K562 (cell line): Measurements from ENCODE around the gene RNF227. TPM values are rescaled to one million over a fixed set of nuclear protein-coding genes. Genes with fewer than 3 reads are reported as not detected.

Experiments
- ATAC-seq: fragments of 200-7000 bp; cut with Tn5 transposase; 3 replicates; pipeline ENCODE4 v1.9.1; 2020; ENCODE audit warnings: moderate library complexity
- BruUV-seq: library from RNA; stranded (reverse); fragments of 400-500 nt; replicated peaks from 2 replicates; lab custom pipeline; 2021; lab: Mats Ljungman, UMichigan
- CTCF ChIA-PET: fragments of 300-600 bp; formaldehyde crosslinking; extraction: SDS; loops from one replicate; lab custom pipeline; 2021; ENCODE audit warnings: low intra/inter-chr PET ratio; lab: Yijun Ruan, JAX
- POLR2A ChIA-PET: fragments of 300-600, 350-650 bp; sonication (Branson Sonifier 250); formaldehyde crosslinking; extraction: SDS; loops from one replicate; lab custom pipeline; 2021; ENCODE audit warnings: antibody characterized with exemption, inconsistent platforms; lab: Yijun Ruan, JAX
- DNase-seq, 4 experiments: peaks; one replicate each; pipeline versions ENCODE4 v3.0.0 to v3.0.0-alpha.2; 2011 to 2018; ENCODE audit warnings: low spot score in 3 of 4, mixed read lengths in 3 of 4; ENCODE audit errors: extremely low read depth in 1 of 4
- FAIRE-seq: peaks from 2 replicates; lab custom pipeline; 2011; peaks lifted over from hg19 to GRCh38; lab: Jason Lieb, UNC
- H2AFZ ChIP-seq: 2 replicates; pipeline ENCODE4 v1.6.0; 2011; ENCODE audit warnings: low read depth, low read length, control low read depth, inconsistent platforms
- H3K27ac ChIP-seq: fragments of 200-600 bp; 3 replicates; pipeline ENCODE4 v1.8.0; 2011; ENCODE audit warnings: low read depth, mild to moderate bottlenecking, control low read depth, inconsistent platforms, low read length, moderate library complexity, mixed read lengths; ENCODE audit errors: extremely low read depth
- H3K27me3 ChIP-seq, 2 experiments: fragments of 300-600 bp in 1 of 2; 2 replicates in 1 of 2; 3 replicates in 1 of 2; pipeline versions ENCODE4 v1.6.0 to v1.8.0; 2011; ENCODE audit warnings: inconsistent platforms in 2 of 2, low read length in 2 of 2, mild to moderate bottlenecking in 1 of 2, mixed read lengths in 1 of 2, moderate library complexity in 1 of 2; ENCODE audit not compliant: control insufficient read depth in 2 of 2, insufficient read depth in 2 of 2
- H3K36me3 ChIP-seq: fragments of 300-600 bp; 3 replicates; pipeline ENCODE4 v1.8.0; 2011; ENCODE audit warnings: mild to moderate bottlenecking, low read length, inconsistent platforms; ENCODE audit not compliant: control insufficient read depth, insufficient read depth
- H3K4me1 ChIP-seq, 2 experiments: fragments of 200-600 bp in 1 of 2; replicated peaks in 1 of 2; 2 replicates in 1 of 2; 3 replicates in 1 of 2; pipeline versions ENCODE4 v1.5.1 to v1.8.0; 2011; ENCODE audit warnings: inconsistent platforms in 2 of 2, low read length in 2 of 2, mild to moderate bottlenecking in 1 of 2, mixed read lengths in 1 of 2, moderate library complexity in 1 of 2; ENCODE audit not compliant: control insufficient read depth in 2 of 2, insufficient read depth in 2 of 2
- H3K4me2 ChIP-seq: 2 replicates; pipeline ENCODE4 v1.6.1; 2011; ENCODE audit warnings: low read length, control low read depth, inconsistent platforms, mixed read lengths; ENCODE audit not compliant: insufficient read depth
- H3K4me3 ChIP-seq: fragments of 200-600 bp; sonication (generic), shearing (Covaris generic); 2 replicates; pipeline ENCODE4 v1.5.1; 2016; ENCODE audit warnings: control low read depth, inconsistent platforms
- H3K79me2 ChIP-seq: fragments of 200-600 bp; 3 replicates; pipeline ENCODE4 v1.8.0; 2011; ENCODE audit warnings: low read length, inconsistent platforms; ENCODE audit not compliant: control insufficient read depth, insufficient read depth
- H3K9ac ChIP-seq, 2 experiments: 2 replicates each; pipeline versions ENCODE4 v1.6.0 to v1.6.1; 2011; ENCODE audit warnings: low read depth in 2 of 2, low read length in 2 of 2, control low read depth in 1 of 2, inconsistent platforms in 1 of 2, mild to moderate bottlenecking in 1 of 2, mixed read lengths in 1 of 2; ENCODE audit not compliant: insufficient read depth in 1 of 2
- H3K9me1 ChIP-seq: one replicate; pipeline ENCODE4 v1.6.0; 2011; ENCODE audit warnings: inconsistent platforms, mild to moderate bottlenecking, low read length, moderate library complexity; ENCODE audit not compliant: control insufficient read depth, insufficient read depth
- H3K9me3 ChIP-seq: replicated peaks from 2 replicates; pipeline ENCODE4 v1.5.1; 2011; ENCODE audit warnings: low read depth, low read length, inconsistent platforms; ENCODE audit not compliant: control insufficient read depth, insufficient read depth
- H4K20me1 ChIP-seq: replicated peaks from 2 replicates; pipeline ENCODE4 v1.6.1; 2011; ENCODE audit warnings: low read length, inconsistent platforms, mixed read lengths; ENCODE audit not compliant: control insufficient read depth, insufficient read depth
- ATF3 ChIP-seq, 2 experiments: fragments of 450-650 bp in 1 of 2; sonication (generic) in 1 of 2; formaldehyde crosslinking in 1 of 2; IDR thresholded peaks in 1 of 2; conservative IDR thresholded peaks in 1 of 2; 2 replicates each; pipeline versions ENCODE4 v1.6.1 to v1.8.1; 2016 to 2023; ENCODE audit warnings: mild to moderate bottlenecking in 2 of 2, moderate library complexity in 2 of 2, inconsistent platforms in 1 of 2, missing genetic modification reagents in 1 of 2
- CBX1 ChIP-seq: sonication (generic); IDR thresholded peaks from 2 replicates; pipeline ENCODE4 v1.6.1; 2016; ENCODE audit warnings: antibody characterized with exemption, low read depth, mild to moderate bottlenecking
- EP300 ChIP-seq: IDR thresholded peaks from 2 replicates; pipeline ENCODE4 v1.6.1; 2012; ENCODE audit warnings: low read length, improper control_type of control experiment
- KAT2B ChIP-seq: IDR thresholded peaks from one replicate; pipeline ENCODE4 v1.6.1; 2012; ENCODE audit warnings: low read depth, mild to moderate bottlenecking, control low read depth, inconsistent platforms, low read length, moderate library complexity
- MAZ ChIP-seq, 2 experiments: fragments of 450-650 bp in 1 of 2; sonication (generic) in 1 of 2; formaldehyde crosslinking; IDR thresholded peaks in 1 of 2; conservative IDR thresholded peaks in 1 of 2; 2 replicates each; pipeline versions ENCODE4 v1.4.0 to v1.5.0; 2020; ENCODE audit warnings: mild to moderate bottlenecking in 1 of 2, missing genetic modification reagents in 1 of 2
- MCM7 ChIP-seq, 2 experiments: fragments of 450-650 bp; IDR thresholded peaks; 2 replicates each; pipeline ENCODE4 v1.6.1; 2016 to 2018
- MTA3 ChIP-seq: fragments of 450-650 bp; formaldehyde crosslinking; IDR thresholded peaks from 2 replicates; pipeline ENCODE4 v1.6.1; 2017; ENCODE audit warnings: mild to moderate bottlenecking, borderline replicate concordance
- SMARCA4 ChIP-seq: fragments of 450-650 bp; IDR thresholded peaks from 2 replicates; pipeline ENCODE4 v1.6.1; 2016
- YY1 ChIP-seq, 3 experiments: IDR thresholded peaks; 2 replicates each; pipeline ENCODE4 v1.6.1; 2011; ENCODE audit warnings: low read length in 2 of 3, mild to moderate bottlenecking in 2 of 3, moderate library complexity in 2 of 3, borderline replicate concordance in 1 of 3, control low read depth in 1 of 3, low read depth in 1 of 3; ENCODE audit not compliant: insufficient read depth in 3 of 3, insufficient replicate concordance in 2 of 3, control insufficient read depth in 1 of 3, insufficient read length in 1 of 3; ENCODE audit errors: extremely low read depth in 1 of 3
- ZNF263 ChIP-seq: sonication (generic); formaldehyde crosslinking; IDR thresholded peaks from 2 replicates; pipeline ENCODE4 v1.8.0; 2022; ENCODE audit warnings: mild to moderate bottlenecking, missing genetic modification reagents, borderline replicate concordance
- ZNF785 ChIP-seq: fragments of 250-450 bp; sonication (Bioruptor Pico); IDR thresholded peaks from 2 replicates; pipeline ENCODE4 v1.4.0; 2020; ENCODE audit warnings: mild to moderate bottlenecking
- WGBS: fragments of 100-300 bp; shearing (Covaris generic); methylation state at CpG from one replicate; pipeline ENCODE4 v1.1.6; 2016; ENCODE audit warnings: low coverage, mixed read lengths; ENCODE audit not compliant: insufficient coverage; ENCODE audit errors: missing lambda C conversion rate; 5-methylcytosine and 5-hydroxymethylcytosine counted together
- in situ Hi-C: fragments of 300-500 bp; cut with MboI; formaldehyde crosslinking; loops from 4 replicates; pipeline ENCODE4 v1.15.0; 2018; ENCODE audit warnings: inconsistent platforms, mixed read lengths
- intact Hi-C: fragments of 100-400 bp; cut with micrococcal nuclease; formaldehyde crosslinking; loops from 2 replicates; pipeline ENCODE4 v1.14.2; 2022
- polyA plus RNA-seq, 8 experiments: library from polyadenylated mRNA; depleted of rRNA in 4 of 8; stranded (reverse) in 5 of 8; unstranded in 3 of 8; fragments of >200 nt; fragmentation: Nextera tagmentation in 2 of 8; fragmentation: Illumina TruSeq in 1 of 8; extraction: Ambion mirVana in 2 of 8; extraction: Trizol in 1 of 8; gene quantifications; 2 replicates each; pipeline versions ENCODE4 v1.2.1 to v1.2.3, GENCODE V29; 2011 to 2014; ENCODE audit warnings: inconsistent platforms in 1 of 8, missing spikeins in 1 of 8
- total RNA-seq, 7 experiments: library from RNA; depleted of rRNA in 6 of 7; stranded (reverse); fragments of >200 nt in 6 of 7; fragmentation: Illumina TruSeq in 2 of 7; extraction: Trizol in 2 of 7; gene quantifications; 2 replicates each; pipeline versions ENCODE4 v1.2.1 to v1.2.3, GENCODE V29; 2011 to 2021; ENCODE audit warnings: low replicate concordance in 1 of 7
- TF ChIP-seq, protein P1 (sequence below): sonication (generic); formaldehyde crosslinking; IDR thresholded peaks from 2 replicates; pipeline ENCODE4 v1.9.0; 2022; ENCODE audit warnings: mild to moderate bottlenecking, missing genetic modification reagents
- TF ChIP-seq, protein P2 (sequence below), 2 experiments: fragments of 200-800 bp in 1 of 2; sonication (Bioruptor generic) in 1 of 2; sonication (generic) in 1 of 2; formaldehyde crosslinking in 1 of 2; IDR thresholded peaks in 1 of 2; conservative IDR thresholded peaks in 1 of 2; 2 replicates each; pipeline versions ENCODE4 v1.5.0 to v1.6.1; 2016 to 2020; ENCODE audit warnings: missing compliant biosample characterization in 1 of 2, missing genetic modification characterization in 1 of 2, missing genetic modification reagents in 1 of 2
- TF ChIP-seq, protein P3 (sequence below): fragments of 200-800 bp; sonication (Bioruptor generic); IDR thresholded peaks from 2 replicates; pipeline ENCODE4 v1.6.1; 2017; ENCODE audit warnings: missing genetic modification characterization, missing compliant biosample characterization

The RNF227 gene
- total and polyA plus RNA-seq, 9 of the 15 experiments (the other 6 are each of a cell fraction or from before 2014, with no cell fraction given): 1.1 to 6.7 (median 2.3) TPM

DNA sequence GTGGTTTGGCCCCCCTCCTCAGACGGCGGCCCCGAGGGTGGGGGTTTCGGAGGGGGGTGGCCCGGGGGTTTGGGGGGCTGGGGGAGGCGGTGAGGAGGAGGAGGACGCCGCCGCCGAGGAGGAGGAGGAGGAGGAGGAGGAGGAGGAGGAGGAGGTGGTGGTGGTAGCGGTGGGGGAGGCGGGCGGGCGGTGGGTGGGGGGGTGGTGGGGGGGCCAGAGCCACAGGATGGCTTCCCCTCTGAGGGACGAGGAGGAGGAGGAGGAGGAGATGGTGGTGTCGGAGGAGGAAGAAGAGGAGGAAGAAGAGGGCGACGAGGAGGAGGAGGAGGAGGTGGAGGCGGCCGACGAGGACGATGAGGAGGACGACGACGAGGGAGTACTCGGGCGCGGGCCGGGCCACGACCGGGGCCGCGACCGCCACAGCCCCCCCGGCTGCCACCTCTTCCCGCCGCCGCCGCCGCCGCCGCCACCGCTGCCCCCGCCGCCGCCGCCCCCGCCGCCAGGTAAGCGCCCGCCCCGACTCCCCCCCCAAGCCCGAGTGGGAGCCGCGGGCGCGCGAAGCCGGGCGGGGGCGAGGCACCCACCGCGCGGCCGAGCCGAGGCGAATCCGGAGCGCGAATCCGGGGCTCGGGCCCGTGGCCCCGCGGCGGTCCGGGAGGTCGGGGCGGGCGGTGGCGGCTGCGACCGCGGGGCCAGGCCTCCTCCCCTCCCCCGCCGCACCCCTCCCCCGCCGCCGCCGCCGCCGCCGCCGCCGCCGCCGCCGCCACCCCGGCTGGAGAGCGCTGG lies 31.3 kb downstream of the RNF227 start:
- H3K36me3 ChIP-seq: peaks cover 25% of the 10 kb centered on the region; the same call in 1 of the 3 replicates
- H3K4me1 ChIP-seq: peaks cover 38 to 46% of the 10 kb centered on the region in 2 experiments
- H3K79me2 ChIP-seq: peaks cover 59% of the 10 kb centered on the region
- H2AFZ ChIP-seq: no peak overlapping the region
- H4K20me1 ChIP-seq: no peaks in the 10 kb centered on the region; the same call in 1 of the 2 replicates
- CTCF ChIA-PET: no interaction called here
- in situ Hi-C loops: no loop called here
- H3K9ac ChIP-seq: peak overlapping the region in 1 of 2 experiments; percentile 97; a peak in 2 of 4 replicates
- ATAC-seq (no peak), DNase-seq (peak; percentile 25 to 64 (median 50)), FAIRE-seq (no peak)
- BruUV-seq: no TSS peak
- intact Hi-C loops: no loop called here
- no peaks in the 10 kb centered on the region for H3K27me3 ChIP-seq
- POLR2A ChIA-PET: no interaction called here
- peak overlapping the region; percentile 97 for H3K27ac ChIP-seq
- no peaks in the 10 kb centered on the region for H3K9me3 ChIP-seq
- peaks cover 3% of the 10 kb centered on the region for H3K9me1 ChIP-seq
- peak overlapping the region; percentile 66 for H3K4me3 ChIP-seq
- WGBS: no CpG with 5 or more reads among the region's 100 CpGs
- peak overlapping the region; percentile 65; the same call in 1 of the 2 replicates for H3K4me2 ChIP-seq
- no peak for TF ChIP-seq ATF3 (IDR thresholded peaks at IDR 0.05)
- no peak for TF ChIP-seq ATF3 (CRISPR knock-in tag; conservative IDR thresholded peaks at IDR 0.05)
- no peak for TF ChIP-seq MAZ (CRISPR knock-in tag; conservative IDR thresholded peaks at IDR 0.05 in 1 of 2, IDR thresholded peaks at IDR 0.05 in 1 of 2)
- no peak for TF ChIP-seq SMARCA4
- peak; percentile 88 for TF ChIP-seq ZNF263 (CRISPR knock-in tag)
- no peak for TF ChIP-seq KAT2B
- peak in 1 of 3 experiments; percentile 20 for TF ChIP-seq YY1 (IDR thresholded peaks at IDR 0.05; ENCODE audit: borderline replicate concordance in 1 of 3, control insufficient read depth in 1 of 3, extremely low read depth in 1 of 3, insufficient read depth in 3 of 3, insufficient read length in 1 of 3, insufficient replicate concordance in 2 of 3, low read depth in 1 of 3, low read length in 2 of 3)
- TF ChIP-seq, protein P1, sequence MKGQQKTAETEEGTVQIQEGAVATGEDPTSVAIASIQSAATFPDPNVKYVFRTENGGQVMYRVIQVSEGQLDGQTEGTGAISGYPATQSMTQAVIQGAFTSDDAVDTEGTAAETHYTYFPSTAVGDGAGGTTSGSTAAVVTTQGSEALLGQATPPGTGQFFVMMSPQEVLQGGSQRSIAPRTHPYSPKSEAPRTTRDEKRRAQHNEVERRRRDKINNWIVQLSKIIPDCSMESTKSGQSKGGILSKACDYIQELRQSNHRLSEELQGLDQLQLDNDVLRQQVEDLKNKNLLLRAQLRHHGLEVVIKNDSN (CRISPR knock-in tag): no peak
- no peak for TF ChIP-seq MCM7 (IDR thresholded peaks at IDR 0.05)
- TF ChIP-seq EP300: no peak
- TF ChIP-seq, protein P2, sequence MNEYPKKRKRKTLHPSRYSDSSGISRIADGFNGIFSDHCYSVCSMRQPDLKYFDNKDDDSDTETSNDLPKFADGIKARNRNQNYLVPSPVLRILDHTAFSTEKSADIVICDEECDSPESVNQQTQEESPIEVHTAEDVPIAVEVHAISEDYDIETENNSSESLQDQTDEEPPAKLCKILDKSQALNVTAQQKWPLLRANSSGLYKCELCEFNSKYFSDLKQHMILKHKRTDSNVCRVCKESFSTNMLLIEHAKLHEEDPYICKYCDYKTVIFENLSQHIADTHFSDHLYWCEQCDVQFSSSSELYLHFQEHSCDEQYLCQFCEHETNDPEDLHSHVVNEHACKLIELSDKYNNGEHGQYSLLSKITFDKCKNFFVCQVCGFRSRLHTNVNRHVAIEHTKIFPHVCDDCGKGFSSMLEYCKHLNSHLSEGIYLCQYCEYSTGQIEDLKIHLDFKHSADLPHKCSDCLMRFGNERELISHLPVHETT (CRISPR knock-in tag; conservative IDR thresholded peaks at IDR 0.05 in 1 of 2, IDR thresholded peaks at IDR 0.05 in 1 of 2): 0 out of 4 replicates have a peak, but pooled peaks of 1 of the 2 experiments have one; percentile 83
- TF ChIP-seq, protein P3, sequence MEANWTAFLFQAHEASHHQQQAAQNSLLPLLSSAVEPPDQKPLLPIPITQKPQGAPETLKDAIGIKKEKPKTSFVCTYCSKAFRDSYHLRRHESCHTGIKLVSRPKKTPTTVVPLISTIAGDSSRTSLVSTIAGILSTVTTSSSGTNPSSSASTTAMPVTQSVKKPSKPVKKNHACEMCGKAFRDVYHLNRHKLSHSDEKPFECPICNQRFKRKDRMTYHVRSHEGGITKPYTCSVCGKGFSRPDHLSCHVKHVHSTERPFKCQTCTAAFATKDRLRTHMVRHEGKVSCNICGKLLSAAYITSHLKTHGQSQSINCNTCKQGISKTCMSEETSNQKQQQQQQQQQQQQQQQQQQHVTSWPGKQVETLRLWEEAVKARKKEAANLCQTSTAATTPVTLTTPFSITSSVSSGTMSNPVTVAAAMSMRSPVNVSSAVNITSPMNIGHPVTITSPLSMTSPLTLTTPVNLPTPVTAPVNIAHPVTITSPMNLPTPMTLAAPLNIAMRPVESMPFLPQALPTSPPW: peak; percentile 68; the same call in 1 of the 2 replicates
- no peak for TF ChIP-seq CBX1
- no peak for TF ChIP-seq MTA3
- TF ChIP-seq ZNF785: no peak
